SKM-1 (cell line): ENCODE measurements around the gene PRPF19.
A peak's percentile ranks its signal among the peaks of the same experiment; 100 is the strongest.

Experiments used
- DNase-seq: peaks from one replicate; lab custom pipeline; 2025; ENCODE audit not compliant: unreplicated experiment; lab: John Stamatoyannopoulos, UW

PRPF19 gene

DNA sequence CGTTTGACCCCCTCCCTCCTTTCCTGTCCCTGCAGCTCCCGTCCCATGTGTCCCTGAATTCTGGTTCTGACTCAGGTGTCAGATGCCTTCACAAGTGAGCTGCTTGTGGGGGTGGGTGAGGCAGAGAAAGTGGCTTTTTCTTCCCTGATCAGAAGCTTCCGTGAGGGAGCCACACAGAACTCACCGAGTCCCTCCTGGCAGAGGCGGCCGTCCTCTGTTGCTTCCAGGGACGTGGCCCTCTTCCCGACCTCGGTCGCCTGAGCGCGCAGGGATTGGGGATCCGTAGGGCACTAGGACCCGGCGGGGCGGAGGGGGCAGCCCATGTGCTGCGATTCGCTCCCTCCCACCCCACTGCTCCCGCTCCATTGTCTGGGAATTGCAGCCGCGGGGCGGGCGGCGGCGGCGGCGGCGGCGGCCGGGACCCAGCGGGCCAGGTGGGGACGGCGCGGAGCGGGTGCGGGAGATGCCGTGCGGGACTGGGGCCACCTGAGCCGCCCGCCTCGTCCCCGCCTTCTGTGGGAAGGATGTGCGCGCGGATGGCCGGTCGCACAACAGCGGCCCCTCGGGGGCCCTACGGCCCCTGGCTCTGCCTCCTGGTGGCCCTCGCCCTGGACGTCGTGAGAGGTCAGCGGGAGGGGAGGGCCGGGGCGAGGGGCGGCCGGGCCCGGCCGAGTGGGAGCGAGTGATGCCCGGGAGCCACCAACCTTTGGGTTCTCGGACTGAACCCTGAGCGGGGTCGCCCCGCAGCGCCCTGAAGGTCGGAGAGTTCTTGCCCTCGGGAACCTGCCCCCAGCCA is 17.9 kb upstream of the PRPF19 start, which contains the start of gene TMEM132A:
Gene TMEM132A, plus strand, starts transcription at position 351 of the 796 bp plus-strand sequence. Its CDS starts 174 bp downstream, at position 525.
- no peak for DNase-seq

DNA sequence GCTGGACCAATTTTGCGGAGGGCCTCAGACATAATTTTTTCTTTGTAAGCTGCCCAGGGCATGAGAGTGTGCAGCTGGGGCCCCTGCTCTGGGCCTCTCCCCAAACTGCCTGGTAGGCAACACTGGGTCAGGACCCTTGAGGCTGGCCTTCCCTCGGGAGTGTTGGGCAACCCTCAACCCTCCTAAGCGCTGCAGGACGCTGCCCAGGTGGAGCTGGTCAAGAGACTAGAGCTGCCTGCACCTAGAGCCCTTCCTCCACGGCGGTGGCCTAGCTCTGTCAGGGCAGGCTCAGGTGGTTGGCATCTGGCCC is 17.4 kb upstream of the PRPF19 start:
- no peak for DNase-seq

GRCh38 chr11:60923326-60923725 is 16.9 kb upstream of the PRPF19 start:
- DNase-seq: no peak

DNA sequence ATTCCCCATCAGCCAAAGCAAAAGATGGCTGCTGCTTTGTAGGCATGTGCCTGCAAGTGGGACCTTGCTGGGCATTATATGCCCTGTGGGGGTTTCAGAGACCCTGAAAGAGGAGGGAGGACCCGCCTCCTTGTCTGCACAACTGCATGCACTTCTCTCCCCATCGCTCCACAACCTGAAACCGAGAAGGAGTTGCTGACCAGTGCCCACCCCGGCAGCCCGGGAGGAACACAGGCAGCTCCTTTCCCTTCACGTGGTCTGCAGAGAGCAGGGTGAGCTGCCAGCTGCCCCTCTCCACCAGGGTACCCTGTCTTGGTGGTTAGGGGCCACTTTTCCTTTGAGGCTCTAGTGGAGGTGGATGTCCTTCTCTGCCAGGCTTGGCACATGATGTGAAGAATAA is 16.5 kb upstream of the PRPF19 start:
- no peak for DNase-seq

- DNase-seq: no peak
These were observed 15.5 kb upstream of the PRPF19 start for GRCh38 chr11:60921777-60922335.

GRCh38 chr11:60921259-60921658 is 14.9 kb upstream of the PRPF19 start:
- DNase-seq: no peak

- no peak for DNase-seq
These were observed 13.6 kb upstream of the PRPF19 start for GRCh38 chr11:60919956-60920355.

DNA sequence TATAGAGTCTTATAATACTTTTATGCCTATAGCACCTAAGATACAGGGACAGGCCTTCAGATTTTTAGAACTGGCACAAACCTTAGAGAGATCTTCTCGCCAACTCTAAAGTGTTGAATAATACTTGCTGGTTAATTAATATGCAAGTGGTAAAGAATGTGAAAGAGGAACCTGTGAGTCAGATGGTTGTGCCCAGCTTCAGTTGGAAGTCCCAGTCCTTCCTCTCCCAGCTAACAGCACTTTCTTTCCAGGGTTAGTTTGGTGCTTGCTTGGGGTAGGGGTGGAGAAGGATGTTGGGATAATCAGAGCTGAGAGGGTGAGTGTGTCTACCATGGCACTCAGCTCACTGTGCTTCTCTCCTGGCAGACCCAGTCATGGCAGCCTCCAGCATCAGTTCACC is 12.9 kb upstream of the PRPF19 start:
- DNase-seq: no peak

GRCh38 chr11:60918939-60919265 is 12.5 kb upstream of the PRPF19 start:
- DNase-seq: no peak

- no peak for DNase-seq
These were observed 12.0 kb upstream of the PRPF19 start for GRCh38 chr11:60918251-60918938.

GRCh38 chr11:60917267-60917666 is 10.9 kb upstream of the PRPF19 start:
- DNase-seq: no peak

DNA sequence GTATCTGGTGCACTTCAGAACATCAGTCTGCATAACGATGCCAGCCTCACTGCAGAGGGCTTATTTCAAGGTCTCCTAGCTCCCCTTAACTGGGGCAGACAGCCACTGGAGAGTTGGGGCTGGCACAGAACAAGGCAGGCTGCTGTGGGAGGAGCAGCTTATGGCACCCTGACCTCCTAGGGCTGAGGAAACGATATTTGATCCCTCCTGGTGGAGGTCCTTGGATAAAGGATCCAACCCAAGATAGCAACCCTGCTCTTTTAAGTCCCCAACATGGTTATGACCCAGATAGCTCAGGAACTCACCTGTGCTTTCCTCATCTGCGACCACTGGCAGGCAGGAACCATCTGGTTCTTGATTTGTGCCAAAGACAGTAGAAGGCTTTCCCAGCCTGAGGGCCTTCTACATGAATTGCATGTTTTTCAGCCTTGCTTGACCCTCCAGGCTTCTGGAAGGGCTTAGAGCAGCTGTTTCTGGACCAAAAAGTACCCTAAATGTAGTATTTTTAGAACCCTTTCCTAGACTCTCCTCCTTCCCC is 10.4 kb upstream of the PRPF19 start:
- DNase-seq: no peak

GRCh38 chr11:60915248-60915914 is 9.0 kb upstream of the PRPF19 start:
- DNase-seq: peak; percentile 19

DNA sequence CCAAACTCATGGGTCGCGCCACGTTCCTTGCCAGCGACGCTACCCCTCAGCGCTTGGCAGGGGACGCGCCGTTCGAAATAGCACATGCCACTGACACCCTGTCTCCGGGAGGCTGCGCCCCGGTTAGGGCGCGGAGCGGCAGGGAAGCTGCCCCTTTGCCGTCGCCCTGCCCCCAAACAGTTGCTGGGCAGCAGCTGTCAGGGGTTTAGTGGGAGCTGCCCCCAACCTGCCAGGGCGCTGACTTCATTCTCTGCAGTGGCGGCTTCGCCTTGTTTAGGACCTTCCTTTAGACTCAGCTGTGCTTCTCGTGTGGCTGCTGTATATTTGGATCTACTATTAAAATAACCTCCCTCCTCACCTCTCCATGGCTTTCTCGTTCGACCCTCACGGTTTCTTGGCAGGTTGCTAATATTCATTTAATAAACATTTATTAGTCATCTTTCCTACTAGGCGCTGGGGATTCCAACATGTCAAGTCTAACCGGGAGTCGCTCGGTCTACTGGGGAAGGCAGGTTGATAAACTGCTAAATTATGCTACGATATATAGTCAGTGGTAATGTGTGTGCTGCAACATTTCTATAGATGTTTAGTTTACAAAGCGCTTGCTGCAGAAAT is 8.4 kb upstream of the PRPF19 start:
- no peak for DNase-seq

- peak; percentile 83 for DNase-seq
These were observed 7.6 kb upstream of the PRPF19 start, which contains the start of gene TMEM109 for GRCh38 chr11:60913793-60914632. Gene TMEM109 (plus strand): TSS chr11:60914158. CDS start chr11:60919694, 5,536 bp downstream.

GRCh38 chr11:60912851-60913528 is 6.6 kb upstream of the PRPF19 start:
- no peak for DNase-seq

GRCh38 chr11:60912223-60912850 is 6.0 kb upstream of the PRPF19 start:
- DNase-seq: no peak

- no peak for DNase-seq
These were observed 4.5 kb upstream of the PRPF19 start for GRCh38 chr11:60910711-60911380.

DNA sequence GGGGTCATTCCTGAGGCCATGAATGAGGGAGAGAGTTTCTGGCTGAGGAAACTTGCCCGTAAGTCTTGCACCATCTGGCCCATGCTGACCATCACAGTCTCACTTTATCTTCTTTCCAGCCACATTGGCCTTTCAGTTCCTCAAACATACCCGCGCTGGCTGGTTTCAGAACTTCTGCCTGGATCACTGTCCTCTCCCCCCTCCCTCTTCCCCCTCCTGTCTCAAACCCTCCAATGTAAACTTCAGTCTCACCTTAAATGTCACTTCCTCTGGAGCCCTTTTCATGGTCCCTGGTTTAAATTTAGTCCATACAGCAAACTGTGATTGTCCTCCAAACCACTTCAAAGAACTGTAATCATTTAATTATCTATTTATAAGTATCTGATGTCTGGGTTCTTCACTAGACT is 3.9 kb upstream of the PRPF19 start:
- DNase-seq: peak; percentile 87
